VCaP (cell line): ENCODE measurements around the gene ADCY2.

Experiments used
- H3K27ac ChIP-seq: fragments of 450-650 bp; 2 replicates; pipeline ENCODE4 v1.5.1; 2017
- TF ChIP-seq, protein P1 (sequence below): fragments of 450-650 bp; conservative IDR thresholded peaks from 2 replicates; pipeline ENCODE4 v1.5.1; 2017; ENCODE audit warnings: mild to moderate bottlenecking, moderate library complexity

Gene ADCY2

DNA sequence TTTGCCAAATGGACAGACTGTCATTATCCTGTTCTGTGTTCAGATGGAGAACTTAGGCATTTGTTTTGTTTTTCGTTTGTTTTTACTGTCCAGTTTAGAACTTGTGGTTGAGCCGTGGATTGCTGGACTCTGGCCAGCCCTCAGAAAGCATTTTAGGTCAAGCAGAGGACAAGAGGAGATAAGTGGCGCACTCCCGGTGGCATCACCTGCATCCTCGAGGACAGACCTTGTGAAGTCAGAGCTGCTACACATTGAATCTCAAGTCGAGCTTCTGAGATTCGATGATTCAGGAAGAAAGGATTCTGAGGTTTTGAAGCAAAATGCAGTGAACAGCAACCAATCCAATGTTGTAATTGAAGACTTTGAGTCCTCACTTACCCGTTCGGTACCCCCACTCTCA, 481.9 kb downstream of the ADCY2 start:
- peak overlapping the region; percentile 97 for H3K27ac ChIP-seq

DNA sequence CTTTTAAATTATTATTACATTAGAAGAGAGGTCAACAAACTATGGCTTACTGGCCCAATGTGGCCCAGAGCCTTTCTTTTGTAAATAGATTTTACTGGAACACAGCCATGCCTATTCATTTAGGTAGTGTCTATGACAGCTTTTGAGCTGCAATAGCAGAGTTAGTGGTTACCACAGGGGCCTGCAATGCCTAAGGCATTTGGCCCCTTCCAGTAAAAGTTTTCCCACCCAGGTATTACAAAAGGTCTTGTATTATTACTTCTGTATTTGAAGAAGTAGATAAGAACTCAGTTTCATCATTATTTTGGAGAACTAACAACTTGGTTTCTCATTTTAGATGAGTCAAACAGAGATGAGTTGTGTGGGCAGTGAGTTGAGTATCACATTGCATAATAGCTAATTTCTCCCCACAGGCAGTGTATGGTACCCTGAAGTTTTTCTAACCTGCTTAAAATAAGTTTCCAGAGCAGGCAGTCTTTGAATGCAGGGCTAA, 482.5 kb downstream of the ADCY2 start:
- H3K27ac ChIP-seq = peak overlapping the region; percentile 97
- TF ChIP-seq, protein P1, sequence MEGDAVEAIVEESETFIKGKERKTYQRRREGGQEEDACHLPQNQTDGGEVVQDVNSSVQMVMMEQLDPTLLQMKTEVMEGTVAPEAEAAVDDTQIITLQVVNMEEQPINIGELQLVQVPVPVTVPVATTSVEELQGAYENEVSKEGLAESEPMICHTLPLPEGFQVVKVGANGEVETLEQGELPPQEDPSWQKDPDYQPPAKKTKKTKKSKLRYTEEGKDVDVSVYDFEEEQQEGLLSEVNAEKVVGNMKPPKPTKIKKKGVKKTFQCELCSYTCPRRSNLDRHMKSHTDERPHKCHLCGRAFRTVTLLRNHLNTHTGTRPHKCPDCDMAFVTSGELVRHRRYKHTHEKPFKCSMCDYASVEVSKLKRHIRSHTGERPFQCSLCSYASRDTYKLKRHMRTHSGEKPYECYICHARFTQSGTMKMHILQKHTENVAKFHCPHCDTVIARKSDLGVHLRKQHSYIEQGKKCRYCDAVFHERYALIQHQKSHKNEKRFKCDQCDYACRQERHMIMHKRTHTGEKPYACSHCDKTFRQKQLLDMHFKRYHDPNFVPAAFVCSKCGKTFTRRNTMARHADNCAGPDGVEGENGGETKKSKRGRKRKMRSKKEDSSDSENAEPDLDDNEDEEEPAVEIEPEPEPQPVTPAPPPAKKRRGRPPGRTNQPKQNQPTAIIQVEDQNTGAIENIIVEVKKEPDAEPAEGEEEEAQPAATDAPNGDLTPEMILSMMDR = no peak

More for the DNA sequence above, 481.9 kb downstream of the ADCY2 start:
- TF ChIP-seq, protein P1 = no peak
